GM12878 (cell line): ENCODE data around the gene AFF1. TPM values are rescaled to one million over a fixed set of nuclear protein-coding genes. Genes with fewer than 3 reads are reported as not detected.

ENCODE experiments used
- ATF2 ChIP-seq: IDR thresholded peaks from 2 replicates; pipeline ENCODE4 v1.6.1; 2012; ENCODE audit warnings: low read length, inconsistent platforms
- ATF3 ChIP-seq: IDR thresholded peaks from 2 replicates; pipeline ENCODE4 v1.6.1; 2011; ENCODE audit warnings: low read depth, mild to moderate bottlenecking, low read length, moderate library complexity, borderline replicate concordance; ENCODE audit errors: extremely low read depth
- BCL3 ChIP-seq: IDR thresholded peaks from 2 replicates; pipeline ENCODE4 v1.6.1; 2011; ENCODE audit warnings: borderline replicate concordance, low read depth, mild to moderate bottlenecking, moderate library complexity, low read length; ENCODE audit not compliant: insufficient read depth, poor library complexity, severe bottlenecking
- HSF1 ChIP-seq: fragments of 150-350 bp; IDR thresholded peaks from 2 replicates; pipeline ENCODE4 v1.6.1; 2014; ENCODE audit warnings: mild to moderate bottlenecking, low read depth, low read length
- RBBP5 ChIP-seq: fragments of 200-600 bp; sonication (generic); conservative IDR thresholded peaks from 2 replicates; pipeline ENCODE4 v1.6.1; 2016
- SMAD1 ChIP-seq: fragments of 450-650 bp; IDR thresholded peaks from 2 replicates; pipeline ENCODE4 v1.6.1; 2018; ENCODE audit warnings: mild to moderate bottlenecking, low read depth; ENCODE audit not compliant: partially characterized antibody
- WRNIP1 ChIP-seq: IDR thresholded peaks from 2 replicates; pipeline ENCODE4 v1.6.1; 2011; ENCODE audit warnings: low read depth, low read length, improper control_type of control experiment, borderline replicate concordance
- ZBTB40 ChIP-seq: fragments of 450-650 bp; IDR thresholded peaks from 2 replicates; pipeline ENCODE4 v1.6.1; 2016; ENCODE audit warnings: mild to moderate bottlenecking, moderate library complexity, borderline replicate concordance
- ZNF592 ChIP-seq: fragments of 450-650 bp; IDR thresholded peaks from 2 replicates; pipeline ENCODE4 v1.6.1; 2017; ENCODE audit warnings: mild to moderate bottlenecking, moderate library complexity
- ZZZ3 ChIP-seq: IDR thresholded peaks from 2 replicates; pipeline ENCODE4 v1.6.1; 2011; ENCODE audit warnings: low read depth; ENCODE audit not compliant: control insufficient read depth, insufficient read length
- polyA plus RNA-seq, 11 experiments: library from polyadenylated mRNA; depleted of rRNA in 4 of 11; unstranded in 6 of 11; stranded (reverse) in 5 of 11; fragments of >200 nt; fragmentation: Nextera tagmentation in 4 of 11; fragmentation: Illumina TruSeq in 1 of 11; extraction: Ambion mirVana in 4 of 11; extraction: Trizol in 1 of 11; gene quantifications; 1 replicate in 1 of 11; 2 replicates in 10 of 11; pipeline versions ENCODE4 v1.2.1 to v1.2.3, GENCODE V29; 2011 to 2016; ENCODE audit warnings: inconsistent platforms in 2 of 11, missing spikeins in 2 of 11, low read depth in 1 of 11
- total RNA-seq, 4 experiments: library from RNA; depleted of rRNA in 3 of 4; stranded (reverse); fragments of >200 nt in 3 of 4; fragmentation: Illumina TruSeq in 1 of 4; extraction: Trizol in 1 of 4; gene quantifications; 2 replicates each; pipeline versions ENCODE4 v1.2.1 to v1.2.3, GENCODE V29; 2013 to 2021

AFF1 gene
- total and polyA plus RNA-seq, 10 of the 15 experiments (the other 5 are each of a cell fraction or from before 2014, with no cell fraction given): 3.5 to 56.1 (median 21.5) TPM

GRCh38 chr4:87006676-87007527 lies 72.1 kb downstream of the AFF1 start (continued):
- no peak for TF ChIP-seq ZNF592
- TF ChIP-seq WRNIP1: no peak
- no peak for TF ChIP-seq ATF2
- no peak for TF ChIP-seq ATF3
- no peak for TF ChIP-seq RBBP5
- peak; percentile 57 for TF ChIP-seq SMAD1
- TF ChIP-seq ZBTB40: no peak
- TF ChIP-seq HSF1: no peak
- TF ChIP-seq BCL3: no peak
- TF ChIP-seq ZZZ3: no peak
